Naive thymus-derived CD4-positive, alpha-beta T cell (primary cell): ENCODE measurements around the gene POLRMT. TPM values are rescaled to one million over a fixed set of nuclear protein-coding genes. Genes with fewer than 3 reads are reported as not detected.
A peak's percentile ranks its signal among the peaks of the same experiment; 100 is the strongest.

Experiments used
- ATAC-seq: fragments of 150-1000 bp; cut with Tn5 transposase; 2 replicates; pipeline ENCODE4 v1.10.0; 2021; ENCODE audit warnings: mild to moderate bottlenecking, moderate library complexity
- CTCF ChIA-PET: fragments of 350-600 bp; sonication (Branson Sonifier 250); formaldehyde crosslinking; loops from one replicate; lab custom pipeline; 2021; ENCODE audit warnings: antibody characterized with exemption; lab: Charles Lee
- POLR2A ChIA-PET: fragments of 350-600 bp; sonication (Branson Sonifier 250); formaldehyde crosslinking; loops from one replicate; lab custom pipeline; 2021; ENCODE audit warnings: antibody characterized with exemption, inconsistent platforms; lab: Charles Lee
- DNase-seq, 9 donors: peaks; one replicate each; pipeline versions ENCODE4 v3.0.0 to v3.0.0-alpha.2; 2020 to 2022; ENCODE audit warnings: mixed read lengths in 1 of 9
- H3K27ac ChIP-seq: one replicate; pipeline ENCODE4 v1.7.0; 2013; ENCODE audit warnings: mild to moderate bottlenecking, low read depth, low read length, moderate library complexity
- H3K27me3 ChIP-seq, 2 donors: one replicate each; pipeline ENCODE4 v1.7.0; 2013; ENCODE audit warnings: low read length in 2 of 2, mild to moderate bottlenecking in 2 of 2, moderate library complexity in 2 of 2; ENCODE audit not compliant: control insufficient read depth in 2 of 2, insufficient read depth in 2 of 2
- H3K36me3 ChIP-seq, 3 experiments: 1 replicate in 2 of 3; 2 replicates in 1 of 3; pipeline ENCODE4 v1.7.0; 2013; ENCODE audit warnings: low read length in 3 of 3, mild to moderate bottlenecking in 3 of 3, moderate library complexity in 1 of 3; ENCODE audit not compliant: insufficient read depth in 3 of 3, control insufficient read depth in 2 of 3
- H3K4me1 ChIP-seq, 2 donors: one replicate each; pipeline ENCODE4 v1.7.0; 2013; ENCODE audit warnings: low read length in 2 of 2, mild to moderate bottlenecking in 2 of 2, moderate library complexity in 1 of 2; ENCODE audit not compliant: control insufficient read depth in 2 of 2, insufficient read depth in 2 of 2
- H3K4me3 ChIP-seq: 2 replicates; pipeline ENCODE4 v1.7.0; 2013; ENCODE audit warnings: mild to moderate bottlenecking, low read length
- H3K9me3 ChIP-seq, 3 experiments: 1 replicate in 2 of 3; 2 replicates in 1 of 3; pipeline ENCODE4 v1.7.0; 2013; ENCODE audit warnings: low read length in 3 of 3; ENCODE audit not compliant: control insufficient read depth in 2 of 3
- H3K27ac Mint-ChIP-seq, 9 donors: one replicate each; pipeline ENCODE4 v1.8.0; 2020 to 2022; ENCODE audit warnings: mixed read lengths in 9 of 9, mild to moderate bottlenecking in 8 of 9, moderate library complexity in 5 of 9, inconsistent platforms in 2 of 9
- H3K27me3 Mint-ChIP-seq, 5 donors: one replicate each; pipeline ENCODE4 v1.8.0; 2021 to 2022; ENCODE audit warnings: mixed read lengths in 5 of 5, mild to moderate bottlenecking in 1 of 5
- H3K36me3 Mint-ChIP-seq, 5 donors: one replicate each; pipeline ENCODE4 v1.8.0; 2020 to 2022; ENCODE audit warnings: mixed read lengths in 5 of 5, mild to moderate bottlenecking in 3 of 5, inconsistent platforms in 1 of 5
- H3K4me1 Mint-ChIP-seq, 7 donors: one replicate each; pipeline ENCODE4 v1.8.0; 2020 to 2022; ENCODE audit warnings: mixed read lengths in 7 of 7, mild to moderate bottlenecking in 3 of 7, inconsistent platforms in 1 of 7
- H3K4me3 Mint-ChIP-seq, 10 donors: one replicate each; pipeline ENCODE4 v1.8.0; 2020 to 2022; ENCODE audit warnings: mild to moderate bottlenecking in 10 of 10, mixed read lengths in 10 of 10, moderate library complexity in 6 of 10, inconsistent platforms in 2 of 10
- H3K9me3 Mint-ChIP-seq, 11 donors: one replicate each; pipeline ENCODE4 v1.8.0; 2020 to 2022; ENCODE audit warnings: mixed read lengths in 11 of 11, mild to moderate bottlenecking in 4 of 11, inconsistent platforms in 1 of 11, moderate library complexity in 1 of 11
- intact Hi-C, 2 donors: fragments of 100-400 bp; cut with micrococcal nuclease; formaldehyde crosslinking; loops; one replicate each; pipeline ENCODE4 v1.15.1; 2023
- polyA plus RNA-seq, 2 donors: library from polyadenylated mRNA; unstranded; fragments of 300-500 nt; fragmentation: Illumina TruSeq; gene quantifications; one replicate each; pipeline ENCODE4 v1.2.3, GENCODE V29; 2021
- total RNA-seq, 6 experiments: library from RNA in 5 of 6; stranded (reverse) in 5 of 6; gene quantifications; 1 replicate in 5 of 6; 2 replicates in 1 of 6; pipeline ENCODE4 v1.2.3 and lab custom pipeline; 2021 to 2026

POLRMT gene
- total and polyA plus RNA-seq, 7 experiments from 2014 or later, result 37.4 to 105 (median 67.9) TPM

GRCh38 chr19:570251-570686, 63.1 kb downstream of the POLRMT start:
- Mint-ChIP-seq H3K27me3 (peaks cover 0 to 4% (median 0%) of the 10 kb centered on the region in 5 donors), H3K9me3 (peaks cover 0 to 15% (median 0%) of the 10 kb centered on the region in 11 donors), H3K36me3 (peaks cover 0 to 3% (median 0%) of the 10 kb centered on the region in 5 donors), H3K4me1 (peaks cover 12 to 43% (median 33%) of the 10 kb centered on the region in 7 donors), H3K27ac (peak overlapping the region; percentile 20 to 96 (median 73)), H3K4me3 (peak overlapping the region in 5 of 10 donors; percentile 44 to 80 (median 68))
- Histone ChIP-seq H3K27me3 (no peaks in the 10 kb centered on the region), H3K4me3 (no peak overlapping the region), H3K9me3 (no peaks in the 10 kb centered on the region), H3K4me1 (peaks cover 16 to 19% of the 10 kb centered on the region in 2 donors), H3K27ac (no peak overlapping the region), H3K36me3 (peaks cover 0 to 8% (median 0%) of the 10 kb centered on the region in 3 experiments)
- no peak for ATAC-seq
- intact Hi-C loops, result loop anchor here in 1 of 2 donors (5.0 kb wide), 2 partner anchors 42 to 92 kb away; partner anchors contain the start of gene RNF126
- ChIA-PET CTCF (no interaction called here), POLR2A (interaction anchor here (0.6 to 0.7 kb wide), 2 partner anchors 24 to 60 kb away, joined by 3 read pairs; no protein-coding TSS in a partner anchor)
- DNase-seq, result peak in 1 of 9 donors; percentile 36

GRCh38 chr19:567296-567900, 65.9 kb downstream of the POLRMT start:
- ChIA-PET CTCF (no interaction called here), POLR2A (no interaction called here)
- peaks cover 0 to 3% (median 2%) of the 10 kb centered on the region in 5 donors for H3K36me3 Mint-ChIP-seq
- DNase-seq, result no peak
- H3K27me3 ChIP-seq, result no peaks in the 10 kb centered on the region
- intact Hi-C loops, result no loop called here
- H3K27ac Mint-ChIP-seq, result no peak overlapping the region
- peaks cover 0 to 3% of the 10 kb centered on the region in 2 donors for H3K4me1 ChIP-seq
- no peaks in the 10 kb centered on the region for H3K9me3 ChIP-seq
- H3K27ac ChIP-seq, result no peak overlapping the region
- ATAC-seq, result no peak
- no peak overlapping the region for H3K4me3 ChIP-seq
- peaks cover 7 to 25% (median 17%) of the 10 kb centered on the region in 7 donors for H3K4me1 Mint-ChIP-seq
- no peaks in the 10 kb centered on the region for H3K36me3 ChIP-seq
- H3K9me3 Mint-ChIP-seq, result peaks cover 0 to 13% (median 0%) of the 10 kb centered on the region in 11 donors
- H3K4me3 Mint-ChIP-seq, result no peak overlapping the region
- H3K27me3 Mint-ChIP-seq, result peaks cover 0 to 4% (median 0%) of the 10 kb centered on the region in 5 donors

Other genes with a start within 250 kb of the POLRMT start
- not detected for gene C2CD4C, start 224.4 kb downstream of the POLRMT start, total RNA-seq
- gene C2CD4C, start 224.4 kb downstream of the POLRMT start, polyA plus RNA-seq, result not detected
- gene SHC2, start 172.5 kb downstream of the POLRMT start, total RNA-seq, result 1 to 10 TPM in 2 of 5 experiments, under 1 TPM in 1, not detected in 2; 0.82 to 2.3 (median 2.1) TPM
- gene SHC2, start 172.5 kb downstream of the POLRMT start, polyA plus RNA-seq, result not detected
- 1 to 10 TPM in 2 of 5 experiments, under 1 TPM in 2, not detected in 1; 0.24 to 1.8 (median 0.83) TPM for gene MADCAM1, start 137.1 kb downstream of the POLRMT start, total RNA-seq
- under 1 TPM in 1 of 2 donors, not detected in 1; 0.12 TPM for gene MADCAM1, start 137.1 kb downstream of the POLRMT start, polyA plus RNA-seq
- 10 to 100 TPM; 21.6 to 34.5 (median 22.7) TPM for gene TPGS1, start 126.0 kb downstream of the POLRMT start, total RNA-seq
- 10 to 100 TPM; 24.2 to 36.4 TPM for gene TPGS1, start 126.0 kb downstream of the POLRMT start, polyA plus RNA-seq
- gene CDC34, start 101.8 kb downstream of the POLRMT start, total RNA-seq, result 10 to 100 TPM; 39.0 to 47.3 (median 45.8) TPM
- gene CDC34, start 101.8 kb downstream of the POLRMT start, polyA plus RNA-seq, result 10 to 100 TPM; 20.4 to 41.4 TPM
- gene GZMM, start 89.5 kb downstream of the POLRMT start, total RNA-seq, result 10 to 100 TPM; 30.0 to 81.4 (median 67.8) TPM
- gene GZMM, start 89.5 kb downstream of the POLRMT start, polyA plus RNA-seq, result 100 to 1,000 TPM; 138 to 181 TPM
- gene BSG, start 60.9 kb downstream of the POLRMT start, total RNA-seq, result 100 to 1,000 TPM; 109 to 247 (median 120) TPM
- 100 to 1,000 TPM; 246 to 349 TPM for gene BSG, start 60.9 kb downstream of the POLRMT start, polyA plus RNA-seq
- gene HCN2, start 43.7 kb downstream of the POLRMT start, total RNA-seq, result 1 to 10 TPM in 4 of 5 experiments, under 1 TPM in 1; 0.93 to 2.6 (median 2.2) TPM
- gene HCN2, start 43.7 kb downstream of the POLRMT start, polyA plus RNA-seq, result not detected
- gene FGF22, start 6.3 kb upstream of the POLRMT start, total RNA-seq, result 1 to 10 TPM in 2 of 5 experiments, under 1 TPM in 2, not detected in 1; 0.17 to 1.8 (median 0.95) TPM
- not detected for gene FGF22, start 6.3 kb upstream of the POLRMT start, polyA plus RNA-seq
- gene RNF126, start 29.7 kb upstream of the POLRMT start, total RNA-seq, result 100 to 1,000 TPM in 3 of 5 experiments, 10 to 100 TPM in 2; 75.1 to 110 (median 101) TPM
- gene RNF126, start 29.7 kb upstream of the POLRMT start, polyA plus RNA-seq, result 10 to 100 TPM; 55.3 to 70.3 TPM
- gene FSTL3, start 42.9 kb upstream of the POLRMT start, total RNA-seq, result 1 to 10 TPM; 3.1 to 6.4 (median 5.0) TPM
- 1 to 10 TPM; 2.7 to 2.8 TPM for gene FSTL3, start 42.9 kb upstream of the POLRMT start, polyA plus RNA-seq
- 1 to 10 TPM in 1 of 5 experiments, under 1 TPM in 1, not detected in 3; 0.27 to 2.1 TPM for gene PRSS57, start 61.9 kb upstream of the POLRMT start, total RNA-seq
- not detected for gene PRSS57, start 61.9 kb upstream of the POLRMT start, polyA plus RNA-seq
- gene PALM, start 75.4 kb upstream of the POLRMT start, total RNA-seq, result 1 to 10 TPM in 1 of 5 experiments, not detected in 4; 1.0 TPM
- gene PALM, start 75.4 kb upstream of the POLRMT start, polyA plus RNA-seq, result not detected
- not detected for gene MISP, start 117.6 kb upstream of the POLRMT start, total RNA-seq
- not detected for gene MISP, start 117.6 kb upstream of the POLRMT start, polyA plus RNA-seq
- 100 to 1,000 TPM; 313 to 524 (median 326) TPM for gene PTBP1, start 163.9 kb upstream of the POLRMT start, total RNA-seq
- 100 to 1,000 TPM; 113 to 227 TPM for gene PTBP1, start 163.9 kb upstream of the POLRMT start, polyA plus RNA-seq
- gene PLPPR3, start 188.4 kb upstream of the POLRMT start, total RNA-seq, result not detected
- not detected for gene PLPPR3, start 188.4 kb upstream of the POLRMT start, polyA plus RNA-seq
- gene AZU1, start 194.3 kb upstream of the POLRMT start, total RNA-seq, result 1 to 10 TPM in 1 of 5 experiments, under 1 TPM in 1, not detected in 3; 0.64 to 4.1 TPM
- gene AZU1, start 194.3 kb upstream of the POLRMT start, polyA plus RNA-seq, result not detected
- 1 to 10 TPM in 1 of 5 experiments, not detected in 4; 2.7 TPM for gene PRTN3, start 207.5 kb upstream of the POLRMT start, total RNA-seq
- gene PRTN3, start 207.5 kb upstream of the POLRMT start, polyA plus RNA-seq, result not detected
- gene ELANE, start 218.8 kb upstream of the POLRMT start, total RNA-seq, result 1 to 10 TPM in 1 of 5 experiments, not detected in 4; 4.9 TPM
- gene ELANE, start 218.8 kb upstream of the POLRMT start, polyA plus RNA-seq, result not detected
- 10 to 100 TPM in 2 of 5 experiments, 1 to 10 TPM in 3; 1.3 to 58.0 (median 2.1) TPM for gene CFD, start 226.1 kb upstream of the POLRMT start, total RNA-seq
- 1 to 10 TPM; 4.9 to 8.0 TPM for gene CFD, start 226.1 kb upstream of the POLRMT start, polyA plus RNA-seq